Suppressor macrophage (primary cell): ENCODE results near the gene ADAM19.
A peak's percentile ranks its signal among the peaks of the same experiment; 100 is the strongest.
"Not testable (repeated sequence)": the region's sequence is repeated elsewhere in the genome, so short reads cannot be mapped to it uniquely, and the experiment has no call there.

Experiments
- DNase-seq, 4 experiments: peaks; one replicate each; pipeline ENCODE4 v3.0.0-alpha.2; 2020 to 2022

Gene ADAM19

GRCh38 chr5:157485340-157485739 is 90.2 kb downstream of the ADAM19 start:
- no peak for DNase-seq

DNA sequence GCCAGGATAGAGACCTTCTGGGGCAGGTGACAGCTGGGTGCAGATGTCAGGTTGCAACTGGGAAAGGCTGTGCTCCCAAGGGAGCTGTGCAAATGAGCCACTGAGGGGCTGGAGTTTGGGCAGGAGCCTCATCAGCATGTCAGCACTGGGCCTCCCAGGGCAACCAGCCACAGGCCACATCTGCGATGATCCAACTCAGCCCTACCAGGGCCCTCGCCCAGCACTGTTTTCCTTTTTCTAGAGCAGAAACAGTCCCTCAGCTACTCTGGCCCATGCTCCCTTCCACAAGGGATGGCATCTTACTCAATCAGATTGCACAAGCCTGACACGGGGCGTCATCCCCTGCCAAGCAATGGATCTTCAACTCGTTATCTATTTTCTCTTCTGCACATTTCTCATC is 90.8 kb downstream of the ADAM19 start:
- peak; percentile 67 to 84 (median 80) for DNase-seq

GRCh38 chr5:157482702-157483101 is 92.9 kb downstream of the ADAM19 start:
- DNase-seq, result not testable (repeated sequence)

- no peak for DNase-seq
Observed at GRCh38 chr5:157481666-157482065, 93.9 kb downstream of the ADAM19 start.

DNA sequence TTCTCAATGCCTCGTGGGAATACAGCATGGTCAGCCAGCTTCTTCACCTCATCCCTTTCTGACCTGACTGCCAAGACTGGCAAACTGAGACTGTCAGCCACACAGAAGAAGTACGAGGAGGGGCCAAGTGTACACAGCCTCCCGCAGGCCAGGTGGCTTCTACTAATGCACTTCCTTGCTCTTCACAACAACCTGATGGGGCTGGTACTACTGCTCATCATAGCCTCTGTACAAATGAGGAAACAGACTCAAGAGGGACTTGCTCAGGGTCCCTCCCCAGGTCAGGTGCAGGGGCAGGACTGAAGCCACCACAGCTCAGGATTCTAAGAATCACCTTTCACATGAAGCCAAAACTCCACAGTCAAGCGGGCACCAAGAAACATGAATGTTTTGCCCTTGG is 94.3 kb downstream of the ADAM19 start:
- no peak for DNase-seq

DNA sequence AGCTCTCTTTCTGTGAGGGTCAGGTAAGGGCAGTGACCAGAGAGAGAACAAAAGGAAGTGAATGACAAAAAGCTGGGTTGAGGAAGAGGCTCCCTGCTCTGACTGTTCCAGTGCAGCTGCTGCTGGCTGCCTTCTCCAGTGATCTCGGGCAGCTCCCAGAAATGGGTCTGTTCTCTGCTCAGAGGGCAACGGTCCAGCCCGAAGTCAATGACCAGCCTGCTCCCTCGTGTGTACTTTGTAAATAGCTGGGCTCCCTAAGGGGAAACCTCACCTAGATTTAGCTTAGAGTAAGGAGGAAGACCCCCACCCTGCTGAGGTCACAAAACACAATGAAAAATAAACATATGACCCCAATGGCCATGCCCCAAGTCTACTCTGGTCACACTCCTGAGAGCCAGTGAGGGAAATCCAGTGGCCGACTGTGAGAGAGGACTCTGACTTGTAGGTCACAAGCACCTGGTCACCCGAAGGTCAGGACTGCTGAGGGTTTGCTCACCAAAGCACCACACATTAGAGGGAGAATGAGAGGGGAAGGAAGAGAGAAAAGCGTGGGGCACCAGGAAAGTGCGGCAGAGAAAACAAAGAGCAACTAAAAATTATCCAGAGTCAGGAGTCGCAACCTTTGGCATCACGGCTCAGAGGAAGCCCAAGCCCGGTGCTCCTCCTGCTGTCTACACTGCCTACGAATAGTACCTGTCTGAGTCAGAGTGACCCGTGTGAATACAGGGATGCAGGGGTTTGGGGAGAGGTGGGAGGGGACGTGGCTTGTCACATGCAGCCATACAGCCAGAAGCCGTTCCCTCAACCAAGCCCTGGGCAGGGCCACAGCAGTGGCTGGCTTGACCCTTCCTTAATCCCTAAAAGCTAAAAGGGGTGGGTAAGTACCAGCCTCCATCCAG is 95.7 kb downstream of the ADAM19 start:
- DNase-seq, result no peak

GRCh38 chr5:157479166-157479565 is 96.4 kb downstream of the ADAM19 start:
- no peak for DNase-seq

GRCh38 chr5:157478726-157479125 is 96.8 kb downstream of the ADAM19 start:
- DNase-seq, result no peak

DNA sequence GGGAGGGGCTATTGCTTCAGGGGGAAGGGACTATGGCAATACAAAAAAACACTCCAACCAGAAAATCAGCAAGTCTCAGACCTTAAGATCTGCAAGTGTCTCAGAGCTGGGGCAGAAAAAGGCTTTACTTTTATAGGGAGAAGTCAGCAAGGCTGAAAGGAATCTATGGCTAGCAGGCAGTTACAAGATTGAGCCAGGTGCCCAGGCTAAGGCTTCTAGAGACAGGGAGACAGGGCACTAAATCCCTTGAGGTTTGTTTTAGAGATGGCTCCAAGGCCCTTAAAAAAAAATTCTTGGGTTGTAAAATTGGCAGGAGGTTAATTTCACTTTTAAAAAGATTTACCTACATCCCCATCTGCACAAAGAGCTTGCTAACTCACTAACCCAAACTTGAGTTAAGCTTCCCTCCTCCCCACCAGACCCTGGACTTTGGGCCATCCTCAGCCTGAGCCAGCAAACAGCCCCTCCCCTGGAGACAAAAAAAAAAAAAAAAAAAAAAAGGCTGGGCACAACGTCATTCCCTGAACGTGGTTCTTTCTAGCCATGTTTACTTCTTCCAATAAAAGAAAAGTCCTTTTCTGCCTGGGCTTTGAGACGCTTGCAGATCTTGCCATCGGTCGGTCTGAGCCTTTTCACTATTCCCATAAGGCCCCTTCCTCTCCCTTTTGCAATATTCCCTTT is 97.6 kb downstream of the ADAM19 start:
- DNase-seq, result no peak

DNA sequence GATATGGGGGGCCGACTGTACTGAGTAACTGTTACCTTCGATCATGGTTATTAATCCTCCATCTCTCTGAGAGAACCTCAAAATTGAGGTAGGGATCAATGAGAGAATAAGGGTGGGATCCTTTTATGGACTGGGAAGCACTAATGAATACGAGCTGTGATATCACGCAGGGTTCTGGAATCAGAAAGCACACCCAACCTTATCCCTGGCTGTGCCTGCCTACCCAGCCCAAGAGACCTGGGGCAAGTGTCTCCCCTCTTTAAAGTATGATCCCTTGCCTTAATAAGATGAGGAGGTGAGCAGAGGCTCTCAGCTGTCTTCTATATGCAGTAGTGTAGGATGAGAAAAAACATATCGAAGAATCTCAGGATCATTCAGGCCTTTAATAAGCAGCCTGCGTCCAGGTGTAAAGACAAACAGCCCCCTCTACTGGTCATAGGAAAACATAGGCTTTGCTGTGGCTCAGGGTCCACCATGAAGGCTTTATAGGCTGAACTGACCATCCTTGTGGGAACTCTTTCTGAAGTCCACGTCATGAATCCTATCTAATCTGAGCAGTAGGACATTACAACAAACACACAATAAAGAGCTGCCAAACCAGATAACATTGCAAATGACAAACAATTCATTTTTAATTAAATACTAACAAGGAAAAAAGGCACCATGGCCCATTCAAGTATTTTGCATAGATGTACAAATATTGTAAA is 98.7 kb downstream of the ADAM19 start:
- DNase-seq, result peak; percentile 65 to 89 (median 78)

- no peak for DNase-seq
Observed at GRCh38 chr5:157475432-157475831, 100.1 kb downstream of the ADAM19 start.

DNA sequence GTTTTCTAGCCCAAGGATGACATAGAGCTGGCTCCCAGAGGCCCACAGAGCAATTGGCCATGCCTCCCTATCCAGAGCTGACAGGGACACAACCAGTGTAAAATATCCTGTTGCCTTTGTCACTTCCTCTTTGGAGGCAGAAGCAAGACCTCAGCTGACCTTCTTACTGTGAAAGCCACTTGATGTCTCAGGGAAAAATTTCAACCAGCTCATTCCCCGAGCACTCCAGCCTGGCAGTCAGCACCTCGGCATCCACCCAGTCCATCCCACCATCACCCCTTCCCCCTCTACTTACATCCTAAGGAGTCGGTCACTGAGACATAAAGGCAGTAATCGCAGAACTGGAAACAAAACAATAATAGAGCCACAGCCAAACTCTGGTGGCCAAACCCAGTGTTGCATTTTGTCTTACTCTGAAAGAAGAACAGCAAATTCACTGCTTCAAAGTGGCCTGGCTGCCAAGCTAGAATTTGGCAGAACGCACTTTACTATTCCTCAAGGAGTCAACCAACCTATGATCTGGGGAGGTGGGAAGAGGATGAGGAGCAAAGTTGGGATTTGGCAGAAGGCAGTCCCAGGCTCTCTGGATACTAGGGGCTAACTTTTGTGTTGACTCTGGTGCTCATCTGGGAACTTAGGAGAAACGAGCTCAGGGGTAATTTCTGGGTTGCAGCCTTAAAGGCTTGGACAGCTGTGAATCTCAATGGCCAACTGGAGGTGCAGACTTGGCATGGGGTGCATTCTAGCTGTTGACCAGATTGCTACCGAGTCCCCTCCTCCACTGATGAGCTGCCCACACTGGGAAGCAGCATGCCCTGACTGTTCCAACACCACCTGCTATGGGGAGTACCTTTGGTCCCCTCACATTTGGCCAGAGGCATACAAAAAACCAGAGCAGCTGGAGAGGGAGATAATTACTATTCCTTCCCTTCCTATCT is 101.9 kb downstream of the ADAM19 start:
- peak; percentile 65 to 84 (median 78) for DNase-seq

DNA sequence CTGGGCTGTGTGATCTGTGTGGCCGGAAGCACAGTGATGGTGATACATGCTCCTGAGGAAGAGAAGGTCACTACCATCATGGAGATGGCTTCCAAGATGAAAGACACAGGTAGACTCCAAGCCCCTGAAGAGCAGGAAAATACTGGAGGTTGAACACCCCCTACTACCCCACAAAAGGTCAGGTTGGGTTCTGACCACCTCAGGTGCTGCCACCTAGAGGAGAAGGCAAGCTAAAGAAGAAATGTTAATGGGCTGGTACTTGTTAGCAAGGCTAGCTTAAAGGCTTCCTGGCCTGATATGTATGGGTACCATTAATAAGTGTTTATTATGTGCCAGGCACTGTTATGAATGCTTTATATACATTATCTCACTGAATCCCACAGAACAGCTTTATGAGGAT is 103.9 kb downstream of the ADAM19 start:
- peak; percentile 29 to 62 (median 44) for DNase-seq

- DNase-seq, result no peak
Observed at GRCh38 chr5:157470631-157471030, 104.9 kb downstream of the ADAM19 start.

DNA sequence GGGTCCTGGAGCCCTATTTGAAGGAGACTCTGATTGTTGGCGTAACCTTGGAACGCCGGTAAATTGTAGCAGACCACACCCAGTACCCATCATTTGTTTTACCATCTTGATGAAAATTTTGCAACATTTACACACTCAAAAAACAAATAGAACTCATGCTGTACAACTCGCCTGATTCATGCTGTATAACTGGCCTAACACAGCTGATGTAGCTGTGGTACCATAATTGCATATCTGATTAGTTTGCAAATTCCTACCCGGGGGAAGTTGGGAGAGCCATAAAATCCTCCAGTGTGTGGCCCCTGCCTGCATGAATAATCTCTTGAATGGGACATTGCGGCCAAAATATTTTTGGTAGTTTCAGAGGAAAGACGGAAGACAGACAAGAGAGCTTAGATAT is 105.9 kb downstream of the ADAM19 start:
- no peak for DNase-seq

DNA sequence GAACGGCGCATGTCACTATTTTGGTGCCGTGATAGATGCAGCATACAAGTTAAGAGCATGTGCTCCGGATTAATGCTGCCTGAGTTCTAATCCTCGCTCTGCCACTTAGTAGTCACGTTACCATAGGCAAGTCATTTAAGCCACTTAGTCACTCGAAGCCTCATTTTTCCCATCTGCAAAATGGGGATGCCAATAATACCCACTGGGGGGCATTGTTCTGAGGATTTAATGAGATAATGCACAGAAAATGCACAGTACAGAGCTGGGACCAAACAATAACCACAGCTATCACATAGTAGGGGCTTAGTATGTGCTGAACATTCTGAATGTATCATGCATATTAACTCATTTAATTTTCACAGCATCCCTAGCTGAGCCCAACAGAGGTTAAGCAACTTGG is 106.5 kb downstream of the ADAM19 start:
- DNase-seq, result no peak

GRCh38 chr5:157468293-157468965 is 107.1 kb downstream of the ADAM19 start:
- DNase-seq, result no peak

GRCh38 chr5:157464519-157465171 is 110.9 kb downstream of the ADAM19 start:
- DNase-seq, result peak; percentile 74 to 87 (median 80)

DNA sequence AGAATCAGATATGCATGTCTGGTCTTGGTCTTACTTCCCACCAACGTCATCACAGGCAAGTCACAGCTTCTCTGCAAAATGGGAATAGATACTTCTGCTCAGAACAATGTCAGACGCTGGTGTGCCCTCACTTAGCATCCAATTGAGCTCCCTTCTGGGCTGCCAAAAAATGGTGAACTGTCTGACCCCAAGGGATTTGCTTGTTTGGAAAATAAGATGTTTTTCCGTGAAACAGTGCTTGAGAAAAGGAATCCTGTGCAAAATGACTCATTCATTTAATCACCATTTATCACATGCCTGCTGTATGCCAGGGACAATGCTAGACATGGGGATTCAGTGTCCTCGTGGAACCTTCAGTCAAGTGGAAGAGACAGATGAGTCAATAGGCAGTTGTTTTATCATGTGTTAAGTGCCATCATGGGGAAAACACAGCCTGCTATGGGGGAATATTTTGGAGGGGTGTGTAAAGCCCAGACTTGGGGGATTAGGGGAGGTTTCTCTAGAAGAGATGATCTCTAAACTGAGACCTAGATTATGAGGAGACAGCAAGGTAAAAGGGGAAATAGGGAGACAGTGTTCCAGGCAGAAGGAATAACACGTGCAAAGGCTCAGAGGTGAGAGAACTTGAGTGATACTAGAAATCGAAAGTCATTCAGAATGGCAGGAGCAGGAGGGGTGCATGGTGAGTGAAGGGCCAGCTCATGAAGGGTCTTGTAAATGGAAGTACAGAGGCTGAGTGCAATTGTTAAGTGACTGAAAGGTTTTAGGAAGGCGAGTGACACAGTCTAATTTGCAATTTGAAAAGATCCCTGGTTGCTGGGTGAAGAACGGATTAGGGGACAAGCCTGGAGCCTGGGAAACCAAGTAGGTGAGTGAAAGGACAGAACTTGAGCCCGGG is 111.7 kb downstream of the ADAM19 start:
- DNase-seq, result peak; percentile 33 to 73 (median 52)

- DNase-seq, result no peak
Observed at GRCh38 chr5:157463081-157463480, 112.5 kb downstream of the ADAM19 start.
